ENCODE measurements around the gene SNX32. TPM values are rescaled to one million over a fixed set of nuclear protein-coding genes. Genes with fewer than 3 reads are reported as not detected.

SNX32 gene
- total and polyA plus RNA-seq, 9 of the 15 experiments (the other 6 are each of a cell fraction or from before 2014, with no cell fraction given): 0.03 TPM; not detected in 7

DNA sequence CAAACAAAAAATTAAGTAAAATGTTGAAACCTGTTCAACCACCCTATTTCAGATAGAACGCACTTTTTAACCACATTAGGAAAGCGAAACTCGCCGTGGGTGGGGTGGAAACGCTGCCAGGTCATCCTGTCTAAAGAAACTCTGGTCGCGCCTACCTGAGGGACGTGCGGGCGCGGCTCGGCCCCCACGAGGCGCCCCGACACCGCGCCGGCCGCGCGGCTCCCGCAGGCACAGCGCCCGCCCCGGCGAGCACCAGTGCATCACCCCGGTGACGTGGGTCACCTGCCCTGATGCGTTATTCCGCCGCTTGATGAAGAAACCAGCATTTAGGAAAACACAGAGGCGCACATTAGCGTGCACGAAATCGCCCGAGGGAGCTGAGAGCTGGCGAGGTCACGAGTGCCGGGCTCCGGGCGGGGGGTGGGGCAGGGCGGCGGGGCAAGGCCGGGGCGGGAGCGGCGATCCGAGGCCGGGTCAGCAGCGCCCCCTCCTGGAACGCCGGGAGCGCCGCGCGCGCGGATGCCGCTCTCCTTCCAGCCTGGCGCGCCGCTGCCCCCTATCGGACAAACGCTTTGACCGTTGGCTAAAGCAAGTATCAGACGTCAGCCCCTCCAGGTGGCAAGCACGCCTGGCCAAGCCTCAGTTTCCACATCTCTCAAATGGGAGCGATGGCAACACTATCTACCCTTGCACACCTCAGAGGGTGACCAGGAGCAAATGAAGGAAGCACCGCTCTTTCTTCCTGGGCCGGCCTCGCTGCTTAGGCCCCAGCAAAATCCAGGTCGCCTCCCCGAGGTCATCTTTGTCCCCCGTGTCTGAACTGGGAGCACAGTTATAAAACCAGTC is 15.7 kb upstream of the SNX32 start (continued):
- TF ChIP-seq, protein P1, sequence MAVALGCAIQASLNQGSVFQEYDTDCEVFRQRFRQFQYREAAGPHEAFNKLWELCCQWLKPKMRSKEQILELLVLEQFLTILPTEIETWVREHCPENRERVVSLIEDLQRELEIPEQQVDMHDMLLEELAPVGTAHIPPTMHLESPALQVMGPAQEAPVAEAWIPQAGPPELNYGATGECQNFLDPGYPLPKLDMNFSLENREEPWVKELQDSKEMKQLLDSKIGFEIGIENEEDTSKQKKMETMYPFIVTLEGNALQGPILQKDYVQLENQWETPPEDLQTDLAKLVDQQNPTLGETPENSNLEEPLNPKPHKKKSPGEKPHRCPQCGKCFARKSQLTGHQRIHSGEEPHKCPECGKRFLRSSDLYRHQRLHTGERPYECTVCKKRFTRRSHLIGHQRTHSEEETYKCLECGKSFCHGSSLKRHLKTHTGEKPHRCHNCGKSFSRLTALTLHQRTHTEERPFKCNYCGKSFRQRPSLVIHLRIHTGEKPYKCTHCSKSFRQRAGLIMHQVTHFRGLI (CRISPR knock-in tag; IDR thresholded peaks at IDR 0.05): no peak
- TF ChIP-seq THRB (CRISPR knock-in tag; conservative IDR thresholded peaks at IDR 0.05) (no peak), KLF1 (tag; IDR thresholded peaks at IDR 0.05) (no peak), DPF2 (IDR thresholded peaks at IDR 0.05) (no peak), HBP1 (CRISPR knock-in tag; IDR thresholded peaks at IDR 0.05) (no peak), MAFG (tag; conservative IDR thresholded peaks at IDR 0.05) (no peak), SAFB (IDR thresholded peaks at IDR 0.05; ENCODE audit: borderline replicate concordance, low read depth, low read length) (0 out of 2 replicates have a peak, but pooled peaks have one; percentile 42), ZNF436 (CRISPR knock-in tag; IDR thresholded peaks at IDR 0.05) (no peak), ZFP1 (CRISPR knock-in tag; IDR thresholded peaks at IDR 0.05) (no peak), PHF21A (IDR thresholded peaks at IDR 0.05; ENCODE audit: borderline replicate concordance, low read depth) (no peak), HNRNPUL1 (IDR thresholded peaks at IDR 0.05; ENCODE audit: low read length) (no peak), TRIM28 (IDR thresholded peaks at IDR 0.05) (no peak), MECOM (CRISPR knock-in tag; IDR thresholded peaks at IDR 0.05) (no peak), ELF1 (tag; IDR thresholded peaks at IDR 0.05) (peak; percentile 30; the same call in 1 of the 2 replicates), ZNF592 (IDR thresholded peaks at IDR 0.05) (no peak; the same call in none of the 2 replicates), POLR2G (IDR thresholded peaks at IDR 0.05; ENCODE audit: low read depth, low read length) (peak; percentile 67)
- TF ChIP-seq, protein P2, sequence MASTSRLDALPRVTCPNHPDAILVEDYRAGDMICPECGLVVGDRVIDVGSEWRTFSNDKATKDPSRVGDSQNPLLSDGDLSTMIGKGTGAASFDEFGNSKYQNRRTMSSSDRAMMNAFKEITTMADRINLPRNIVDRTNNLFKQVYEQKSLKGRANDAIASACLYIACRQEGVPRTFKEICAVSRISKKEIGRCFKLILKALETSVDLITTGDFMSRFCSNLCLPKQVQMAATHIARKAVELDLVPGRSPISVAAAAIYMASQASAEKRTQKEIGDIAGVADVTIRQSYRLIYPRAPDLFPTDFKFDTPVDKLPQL (IDR thresholded peaks at IDR 0.05; ENCODE audit: extremely low read depth, insufficient read length): no peak
